CD4-positive, alpha-beta T cell treated with Interleukin-6 for 4 hours (primary cell): Measurements from ENCODE around the gene FOXL1.

Experiments
- DNase-seq: peaks from one replicate; pipeline ENCODE4 v3.0.0-alpha.2; 2020; ENCODE audit warnings: mixed read lengths

Gene FOXL1

DNA sequence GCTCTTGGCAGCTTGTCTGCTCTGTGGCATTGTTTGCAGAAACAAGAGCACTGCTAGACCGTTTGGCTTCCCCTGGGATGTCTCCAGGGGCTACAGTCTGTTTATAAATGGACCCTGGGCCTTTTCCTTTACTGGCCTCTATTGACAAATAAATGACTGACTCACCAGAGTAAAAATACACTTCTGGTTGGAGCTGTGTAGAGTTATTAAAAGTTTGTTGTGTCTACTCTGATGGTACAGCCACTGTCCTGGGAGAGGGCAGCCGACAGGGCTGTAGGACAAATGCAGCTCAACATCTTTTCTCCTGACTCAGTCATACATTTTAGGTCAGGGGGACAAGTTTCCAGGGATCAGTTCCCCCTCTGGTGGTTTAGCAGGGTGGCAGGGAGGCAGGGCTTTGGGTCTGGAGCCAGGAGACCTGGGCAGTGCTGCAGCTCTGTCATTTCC is 30.0 kb downstream of the FOXL1 start:
- no peak for DNase-seq

DNA sequence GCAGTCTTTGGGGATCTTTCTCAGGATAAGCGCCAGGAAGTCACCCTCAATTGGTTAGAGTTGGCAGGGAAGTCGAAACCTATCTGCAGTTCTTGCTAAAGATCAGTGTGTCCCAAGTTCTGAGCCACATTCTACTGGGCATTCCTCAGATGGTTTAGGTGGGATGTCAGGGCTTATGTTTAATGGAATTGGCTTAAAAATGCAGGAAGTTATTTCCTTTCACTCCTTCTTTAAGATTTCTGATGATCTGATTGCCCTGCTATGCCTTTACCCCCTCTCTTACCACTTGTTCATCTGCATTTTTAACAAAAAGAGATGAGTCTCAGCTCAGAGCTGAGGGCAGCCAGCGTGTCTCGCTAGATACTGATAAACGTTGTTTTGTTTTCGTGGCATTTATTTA is 30.8 kb downstream of the FOXL1 start:
- DNase-seq = no peak

- no peak for DNase-seq
Observed at GRCh38 chr16:86609661-86610060, 31.3 kb downstream of the FOXL1 start.

- no peak for DNase-seq
Observed at GRCh38 chr16:86610779-86611524, 32.6 kb downstream of the FOXL1 start.

DNA sequence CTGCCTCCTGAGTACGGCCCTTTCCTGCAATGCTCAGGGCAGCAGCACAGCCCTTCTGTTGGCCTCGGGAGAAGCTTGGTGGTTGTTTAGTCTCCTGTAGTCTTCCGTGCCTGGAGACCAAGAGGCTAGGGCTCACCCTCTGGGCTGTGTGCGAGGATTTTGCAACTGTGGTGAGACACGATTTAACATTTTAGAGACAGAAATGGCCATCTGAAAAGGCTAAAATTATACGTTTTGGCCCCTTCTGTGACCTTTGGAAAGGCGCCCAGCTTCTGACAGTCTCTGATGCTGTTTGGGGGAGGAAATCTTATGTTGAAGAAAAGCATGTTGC is 33.1 kb downstream of the FOXL1 start:
- DNase-seq = no peak

DNA sequence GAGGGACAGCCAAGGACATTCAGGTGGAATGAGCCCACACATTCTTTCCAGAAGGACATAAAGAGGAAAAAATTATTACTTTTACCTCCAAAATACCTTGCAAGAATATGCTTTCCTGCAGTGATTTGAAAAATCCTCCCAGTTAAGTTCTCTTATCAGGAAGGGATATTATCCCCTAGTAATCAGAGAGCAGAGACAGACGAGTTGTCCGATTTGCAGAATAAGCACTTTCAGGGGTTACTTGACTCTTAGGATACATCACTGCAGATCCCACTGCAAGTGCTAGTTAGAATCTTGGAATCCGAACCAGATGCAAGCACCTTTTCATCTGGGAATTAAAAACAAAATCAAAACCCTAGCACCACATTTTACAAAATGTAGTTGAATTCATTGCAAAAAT is 33.6 kb downstream of the FOXL1 start:
- no peak for DNase-seq

DNA sequence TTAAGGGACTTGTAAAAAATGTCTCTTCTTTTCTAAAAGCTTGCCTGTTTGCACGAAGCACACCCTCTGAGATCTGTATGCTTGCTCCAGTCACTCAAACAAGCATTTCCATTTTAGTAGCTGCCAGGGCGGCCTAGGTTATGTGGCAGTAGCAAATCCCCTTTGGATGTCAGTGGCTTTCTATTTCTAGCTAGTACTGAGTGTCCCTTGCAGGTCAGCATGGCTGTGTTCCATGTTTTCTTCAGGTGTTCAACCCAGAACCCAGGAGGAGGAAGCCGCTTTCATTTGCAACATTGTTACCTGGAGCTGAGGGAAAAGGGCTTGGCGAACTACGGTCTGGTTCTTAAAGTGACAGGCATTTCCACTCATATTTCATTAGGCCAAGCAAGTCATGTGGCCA is 36.4 kb downstream of the FOXL1 start:
- no peak for DNase-seq

DNA sequence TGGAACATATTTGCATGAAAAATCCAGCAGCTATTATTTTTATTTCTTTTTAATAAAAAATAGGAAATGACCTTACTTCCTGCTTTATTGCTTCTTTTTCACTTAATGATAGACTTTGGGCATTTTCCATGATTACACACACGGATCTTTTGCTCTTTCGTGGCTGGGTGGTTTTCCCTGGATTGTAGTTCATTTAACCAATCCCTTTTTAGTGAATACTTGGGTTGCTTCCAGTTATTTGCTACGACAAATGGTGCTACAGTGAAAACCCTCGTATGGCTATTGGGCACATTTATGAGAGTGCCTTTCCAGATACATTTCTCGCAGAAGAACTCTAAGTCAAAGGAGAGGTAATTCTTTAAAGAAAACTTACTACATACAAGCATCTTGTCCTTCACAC is 38.6 kb downstream of the FOXL1 start:
- DNase-seq = no peak

DNA sequence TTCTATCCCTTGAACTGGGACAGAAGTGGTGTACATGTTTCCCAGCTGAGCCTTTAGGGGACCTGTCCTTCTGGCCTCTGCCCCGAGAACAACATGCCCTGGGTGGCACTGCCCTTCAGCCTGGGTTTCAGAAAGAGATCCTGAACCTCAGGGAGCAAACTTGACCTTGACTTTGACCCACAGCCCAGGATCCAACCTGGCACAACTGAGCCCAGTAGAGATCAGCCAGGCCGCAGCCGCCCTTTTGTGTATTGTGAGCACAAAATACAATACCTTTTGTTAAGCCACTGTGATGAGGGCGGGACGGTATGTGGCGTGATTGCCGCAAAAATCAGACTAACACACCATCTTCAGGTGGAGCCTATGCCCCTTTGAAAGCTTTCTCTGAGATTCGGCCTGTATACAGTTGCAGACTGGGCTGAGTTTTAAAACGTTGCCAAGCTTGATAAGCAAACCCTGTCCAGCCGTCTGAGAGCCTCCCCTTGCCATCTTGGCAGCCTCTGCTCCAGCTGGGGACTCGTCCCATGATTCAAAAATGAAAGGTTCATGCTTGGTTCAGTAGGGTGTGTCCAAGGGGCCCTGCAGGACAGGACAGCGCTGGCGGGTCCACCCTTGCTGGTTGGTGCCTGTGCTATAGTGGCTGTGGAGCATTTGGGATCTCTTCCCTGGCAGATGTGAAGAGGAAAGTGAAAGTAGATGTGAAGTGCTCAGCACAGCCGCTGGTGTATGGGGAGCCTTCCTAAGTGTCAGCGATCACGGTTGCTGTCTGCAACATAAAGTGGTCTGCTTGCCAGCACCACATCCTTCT is 40.3 kb downstream of the FOXL1 start:
- no peak for DNase-seq

DNA sequence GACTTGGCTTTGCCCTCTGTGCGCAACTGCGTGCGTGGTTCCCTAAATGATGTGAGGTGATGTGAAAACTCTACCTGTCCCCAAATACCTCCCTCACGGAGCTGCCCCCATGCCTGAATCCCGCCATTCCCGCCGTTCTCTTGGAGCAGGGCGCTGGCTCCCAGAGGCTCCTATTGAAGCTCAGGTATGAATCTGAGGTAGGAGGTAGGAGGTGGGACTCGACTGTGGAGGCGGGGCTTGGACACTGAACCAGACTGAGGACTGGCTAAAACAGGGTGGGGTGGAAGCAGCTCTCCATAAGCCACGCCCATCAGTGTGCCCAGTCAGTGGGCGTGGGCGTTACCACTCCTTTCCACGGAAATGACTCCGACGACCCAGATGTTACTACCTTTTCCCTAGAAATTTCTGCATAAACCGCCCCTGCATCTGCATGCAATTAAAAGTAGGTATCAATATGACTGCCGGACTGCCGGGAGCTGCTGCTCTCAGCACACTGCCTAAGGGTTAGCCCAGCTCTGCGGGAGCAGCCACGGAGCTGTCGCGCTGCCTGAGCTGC is 41.0 kb downstream of the FOXL1 start:
- DNase-seq = no peak

GRCh38 chr16:86620184-86620583 is 41.8 kb downstream of the FOXL1 start:
- no peak for DNase-seq

- DNase-seq = no peak
Observed at GRCh38 chr16:86621966-86622365, 43.6 kb downstream of the FOXL1 start.

- DNase-seq = no peak
Observed at GRCh38 chr16:86622700-86623615, 44.6 kb downstream of the FOXL1 start.

DNA sequence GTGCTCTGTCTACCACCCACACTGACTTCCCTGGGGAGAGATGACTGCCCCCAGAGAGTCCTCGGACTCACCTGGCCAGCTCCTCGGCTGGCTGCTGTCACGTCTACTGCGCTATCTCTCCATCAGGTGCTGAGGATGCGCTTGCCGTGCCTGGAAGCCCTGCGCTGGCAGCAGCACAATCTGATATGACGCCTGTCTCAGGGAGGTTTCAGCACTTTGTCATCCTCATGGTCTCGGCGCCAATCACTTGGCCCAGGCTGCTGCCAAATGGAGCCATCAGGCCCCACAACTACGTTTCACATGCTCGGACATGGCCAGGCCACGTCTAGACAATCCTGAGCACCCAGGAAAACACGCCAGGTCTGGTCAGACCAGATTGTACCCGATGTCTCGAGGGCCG is 46.7 kb downstream of the FOXL1 start:
- no peak for DNase-seq

GRCh38 chr16:86625821-86626220 is 47.5 kb downstream of the FOXL1 start:
- no peak for DNase-seq

- DNase-seq = no peak
Observed at GRCh38 chr16:86626284-86626683, 47.9 kb downstream of the FOXL1 start.

- DNase-seq = no peak
Observed at GRCh38 chr16:86626966-86627365, 48.6 kb downstream of the FOXL1 start.

- DNase-seq = no peak
Observed at GRCh38 chr16:86628614-86629013, 50.3 kb downstream of the FOXL1 start.

DNA sequence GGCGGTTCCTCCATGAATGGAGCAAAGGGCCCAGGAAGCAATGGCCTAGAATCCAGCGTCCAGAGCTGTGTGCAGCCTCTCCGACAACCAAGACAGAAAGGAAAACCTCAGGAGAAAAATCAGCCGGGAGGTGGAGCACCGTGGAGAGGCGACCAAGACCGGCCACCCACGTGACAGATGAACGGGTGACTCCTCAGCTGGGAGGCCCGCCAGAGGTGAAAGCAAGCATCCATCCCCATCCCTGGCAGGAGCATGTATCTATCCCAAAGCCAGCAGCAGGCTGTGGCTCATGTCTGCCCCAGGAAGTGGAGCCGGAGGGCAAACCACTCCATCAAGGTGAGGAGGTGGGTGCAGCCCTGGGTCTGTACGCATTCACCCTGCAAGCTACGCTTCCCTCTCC is 52.1 kb downstream of the FOXL1 start:
- no peak for DNase-seq

DNA sequence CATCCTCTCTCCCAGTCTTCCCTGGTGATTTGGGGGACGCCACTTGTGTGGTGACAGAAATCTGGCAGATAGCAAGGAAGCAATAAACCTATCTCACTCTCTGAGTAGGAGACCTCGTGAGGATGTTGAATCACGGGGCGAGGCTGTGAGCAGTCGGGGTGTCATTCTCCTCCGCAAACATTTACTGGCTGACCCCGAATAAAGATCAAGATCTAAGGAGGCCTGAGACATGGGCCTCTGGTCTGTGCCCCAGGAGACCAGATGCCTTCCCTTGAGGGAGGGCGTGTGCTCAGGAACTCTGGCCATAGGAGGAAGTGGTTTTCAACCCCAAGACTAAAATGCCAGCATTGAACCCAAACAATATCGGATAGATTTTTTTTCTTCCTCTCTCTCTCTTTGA is 53.1 kb downstream of the FOXL1 start:
- no peak for DNase-seq
